WTC11 (cell line): ENCODE measurements around the gene DLAT. TPM values are rescaled to one million over a fixed set of nuclear protein-coding genes. Genes with fewer than 3 reads are reported as not detected.
A peak's percentile ranks its signal among the peaks of the same experiment; 100 is the strongest.
"Not testable (repeated sequence)": the region's sequence is repeated elsewhere in the genome, so short reads cannot be mapped to it uniquely, and the experiment has no call there.

Experiments
- ATAC-seq: fragments of 200-7000 bp; cut with Tn5 transposase; 2 replicates; pipeline ENCODE4 v1.10.0; 2021; ENCODE audit warnings: mild to moderate bottlenecking, moderate library complexity
- CTCF ChIA-PET: fragments of 300-600 bp; sonication (Branson Sonifier 250); formaldehyde crosslinking; loops from one replicate; lab custom pipeline; 2021; ENCODE audit warnings: antibody characterized with exemption; lab: Charles Lee
- POLR2A ChIA-PET: fragments of 350-600 bp; sonication (Branson Sonifier 250); formaldehyde crosslinking; loops from one replicate; lab custom pipeline; 2021; ENCODE audit warnings: antibody characterized with exemption; lab: Charles Lee
- DNase-seq: peaks from one replicate; pipeline ENCODE4 v3.0.0; 2021; ENCODE audit warnings: low spot score
- H3K27ac Mint-ChIP-seq: 2 replicates; pipeline ENCODE4 v1.8.0; 2021; ENCODE audit warnings: mixed read lengths
- H3K27me3 Mint-ChIP-seq: 2 replicates; pipeline ENCODE4 v1.8.0; 2021; ENCODE audit warnings: low read depth, mild to moderate bottlenecking, moderate library complexity, mixed read lengths
- H3K36me3 Mint-ChIP-seq: 2 replicates; pipeline ENCODE4 v1.8.0; 2021; ENCODE audit warnings: mixed read lengths
- H3K4me1 Mint-ChIP-seq: 2 replicates; pipeline ENCODE4 v1.8.0; 2022; ENCODE audit warnings: mixed read lengths
- H3K4me3 Mint-ChIP-seq: 2 replicates; pipeline ENCODE4 v1.8.0; 2021; ENCODE audit warnings: mild to moderate bottlenecking, moderate library complexity, mixed read lengths
- H3K9me3 Mint-ChIP-seq: 2 replicates; pipeline ENCODE4 v1.8.0; 2021; ENCODE audit warnings: mixed read lengths
- CREB1 ChIP-seq: sonication (generic); formaldehyde crosslinking; IDR thresholded peaks from 2 replicates; pipeline ENCODE4 v1.8.0; 2023; ENCODE audit warnings: mild to moderate bottlenecking, missing genetic modification reagents
- ELF4 ChIP-seq: sonication (generic); formaldehyde crosslinking; IDR thresholded peaks from 2 replicates; pipeline ENCODE4 v1.8.1; 2022; ENCODE audit warnings: low read depth, mild to moderate bottlenecking, moderate library complexity, missing genetic modification reagents
- FOXJ3 ChIP-seq: sonication (generic); formaldehyde crosslinking; IDR thresholded peaks from 2 replicates; pipeline ENCODE4 v1.9.0; 2021; ENCODE audit warnings: missing genetic modification reagents, mild to moderate bottlenecking, borderline replicate concordance
- HMGA2 ChIP-seq: fragments of 250-450 bp; sonication (Bioruptor Pico); IDR thresholded peaks from 2 replicates; pipeline ENCODE4 v1.4.0; 2021; ENCODE audit warnings: mild to moderate bottlenecking, moderate library complexity
- IRF2 ChIP-seq: sonication (generic); formaldehyde crosslinking; IDR thresholded peaks from 2 replicates; pipeline ENCODE4 v1.8.0; 2022; ENCODE audit warnings: low read depth, missing genetic modification reagents, borderline replicate concordance
- NR1H2 ChIP-seq: sonication (generic); formaldehyde crosslinking; IDR thresholded peaks from 2 replicates; pipeline ENCODE4 v1.9.0; 2021; ENCODE audit warnings: mild to moderate bottlenecking, moderate library complexity, missing genetic modification reagents
- OVOL2 ChIP-seq: fragments of 250-450 bp; sonication (Bioruptor Pico); IDR thresholded peaks from 2 replicates; pipeline ENCODE4 v1.9.0; 2021; ENCODE audit warnings: mild to moderate bottlenecking, borderline replicate concordance
- SMAD4 ChIP-seq: sonication (generic); formaldehyde crosslinking; IDR thresholded peaks from 2 replicates; pipeline ENCODE4 v1.8.0; 2022; ENCODE audit warnings: mild to moderate bottlenecking, missing genetic modification reagents
- ZNF121 ChIP-seq: sonication (generic); formaldehyde crosslinking; IDR thresholded peaks from 2 replicates; pipeline ENCODE4 v1.8.0; 2023; ENCODE audit warnings: missing genetic modification reagents
- ZNF416 ChIP-seq: fragments of 250-450 bp; sonication (Bioruptor Pico); IDR thresholded peaks from 2 replicates; pipeline ENCODE4 v1.9.0; 2021; ENCODE audit warnings: mild to moderate bottlenecking, inconsistent platforms
- total RNA-seq: library from RNA; stranded (reverse); gene quantifications from 3 replicates; pipeline ENCODE4 v1.2.3, GENCODE V29; 2021
- TF ChIP-seq, protein P1 (sequence below): sonication (generic); formaldehyde crosslinking; IDR thresholded peaks from 2 replicates; pipeline ENCODE4 v1.8.1; 2022; ENCODE audit warnings: mild to moderate bottlenecking, moderate library complexity, missing genetic modification reagents
- TF ChIP-seq, protein P2 (sequence below): sonication (generic); formaldehyde crosslinking; IDR thresholded peaks from 2 replicates; pipeline ENCODE4 v1.8.1; 2023; ENCODE audit warnings: mild to moderate bottlenecking, missing genetic modification reagents, moderate library complexity
- TF ChIP-seq, protein P3 (sequence below): sonication (generic); formaldehyde crosslinking; IDR thresholded peaks from 2 replicates; pipeline ENCODE4 v1.8.1; 2022; ENCODE audit warnings: low read depth, mild to moderate bottlenecking, moderate library complexity, missing genetic modification reagents, borderline replicate concordance
- TF ChIP-seq, protein P4 (sequence below): sonication (generic); formaldehyde crosslinking; IDR thresholded peaks from 2 replicates; pipeline ENCODE4 v1.8.0; 2022; ENCODE audit warnings: mild to moderate bottlenecking, missing genetic modification reagents
- TF ChIP-seq, protein P5 (sequence below): sonication (generic); formaldehyde crosslinking; conservative IDR thresholded peaks from 2 replicates; pipeline ENCODE4 v1.8.1; 2023; ENCODE audit warnings: mild to moderate bottlenecking, low read depth, missing genetic modification reagents, moderate library complexity

DLAT gene
- total RNA-seq, 1 experiment from 2014 or later = 60.4 TPM

DNA sequence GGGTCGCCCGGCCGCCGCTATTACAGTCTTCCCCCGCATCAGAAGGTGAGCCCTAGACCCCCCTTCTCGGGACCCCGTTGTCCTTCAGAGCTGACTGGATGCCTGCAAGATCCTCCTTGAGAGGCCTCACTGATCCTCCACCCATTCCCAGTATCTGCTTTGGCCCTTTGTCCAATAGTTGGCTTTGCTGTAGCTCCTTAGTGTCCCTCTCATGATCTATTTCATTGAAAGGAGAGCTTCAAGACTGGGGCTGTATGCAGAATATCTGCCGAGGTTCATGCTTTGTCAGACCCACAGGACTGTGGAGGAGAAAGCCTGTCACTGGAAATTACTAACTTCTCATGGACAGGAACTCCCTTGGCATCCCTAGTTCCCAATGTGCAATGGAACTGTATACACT, 499 bp downstream of the DLAT start:
- H3K4me1 Mint-ChIP-seq = peaks cover 13% of the 10 kb centered on the region
- H3K27ac Mint-ChIP-seq = peak overlapping the region; percentile 99
- POLR2A ChIA-PET = interaction anchor here (0.5 kb wide), 1 partner anchor 96 kb away, joined by 3 read pairs; no protein-coding TSS in a partner anchor
- no peak for DNase-seq
- CTCF ChIA-PET = interaction anchor here (1.3 to 1.9 kb wide), 3 partner anchors 19 to 154 kb away, joined by 4 to 10 read pairs (median 5); partner anchors contain the start of gene ALG9
- peaks cover 31% of the 10 kb centered on the region for H3K36me3 Mint-ChIP-seq
- H3K27me3 Mint-ChIP-seq = no peaks in the 10 kb centered on the region
- TF ChIP-seq, protein P1, sequence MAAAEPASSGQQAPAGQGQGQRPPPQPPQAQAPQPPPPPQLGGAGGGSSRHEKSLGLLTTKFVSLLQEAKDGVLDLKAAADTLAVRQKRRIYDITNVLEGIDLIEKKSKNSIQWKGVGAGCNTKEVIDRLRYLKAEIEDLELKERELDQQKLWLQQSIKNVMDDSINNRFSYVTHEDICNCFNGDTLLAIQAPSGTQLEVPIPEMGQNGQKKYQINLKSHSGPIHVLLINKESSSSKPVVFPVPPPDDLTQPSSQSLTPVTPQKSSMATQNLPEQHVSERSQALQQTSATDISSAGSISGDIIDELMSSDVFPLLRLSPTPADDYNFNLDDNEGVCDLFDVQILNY = no peak
- TF ChIP-seq, protein P2, sequence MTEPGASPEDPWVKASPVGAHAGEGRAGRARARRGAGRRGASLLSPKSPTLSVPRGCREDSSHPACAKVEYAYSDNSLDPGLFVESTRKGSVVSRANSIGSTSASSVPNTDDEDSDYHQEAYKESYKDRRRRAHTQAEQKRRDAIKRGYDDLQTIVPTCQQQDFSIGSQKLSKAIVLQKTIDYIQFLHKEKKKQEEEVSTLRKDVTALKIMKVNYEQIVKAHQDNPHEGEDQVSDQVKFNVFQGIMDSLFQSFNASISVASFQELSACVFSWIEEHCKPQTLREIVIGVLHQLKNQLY (CRISPR knock-in tag) = no peak
- TF ChIP-seq HMGA2 (CRISPR knock-in tag) (no peak), OVOL2 (CRISPR knock-in tag) (no peak), ZNF416 (CRISPR knock-in tag) (no peak), ZNF121 (no peak), NR1H2 (CRISPR knock-in tag) (no peak), ELF4 (CRISPR knock-in tag) (no peak), IRF2 (CRISPR knock-in tag) (no peak)
- TF ChIP-seq, protein P3, sequence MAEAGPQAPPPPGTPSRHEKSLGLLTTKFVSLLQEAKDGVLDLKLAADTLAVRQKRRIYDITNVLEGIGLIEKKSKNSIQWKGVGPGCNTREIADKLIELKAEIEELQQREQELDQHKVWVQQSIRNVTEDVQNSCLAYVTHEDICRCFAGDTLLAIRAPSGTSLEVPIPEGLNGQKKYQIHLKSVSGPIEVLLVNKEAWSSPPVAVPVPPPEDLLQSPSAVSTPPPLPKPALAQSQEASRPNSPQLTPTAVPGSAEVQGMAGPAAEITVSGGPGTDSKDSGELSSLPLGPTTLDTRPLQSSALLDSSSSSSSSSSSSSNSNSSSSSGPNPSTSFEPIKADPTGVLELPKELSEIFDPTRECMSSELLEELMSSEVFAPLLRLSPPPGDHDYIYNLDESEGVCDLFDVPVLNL = no peak
- TF ChIP-seq, all 79 proteins: peak for 0
- Mint-ChIP-seq H3K4me3 (peak overlapping the region; percentile 98), H3K9me3 (no peaks in the 10 kb centered on the region)
- peak; percentile 2; the same call in 1 of the 2 replicates for ATAC-seq

DNA sequence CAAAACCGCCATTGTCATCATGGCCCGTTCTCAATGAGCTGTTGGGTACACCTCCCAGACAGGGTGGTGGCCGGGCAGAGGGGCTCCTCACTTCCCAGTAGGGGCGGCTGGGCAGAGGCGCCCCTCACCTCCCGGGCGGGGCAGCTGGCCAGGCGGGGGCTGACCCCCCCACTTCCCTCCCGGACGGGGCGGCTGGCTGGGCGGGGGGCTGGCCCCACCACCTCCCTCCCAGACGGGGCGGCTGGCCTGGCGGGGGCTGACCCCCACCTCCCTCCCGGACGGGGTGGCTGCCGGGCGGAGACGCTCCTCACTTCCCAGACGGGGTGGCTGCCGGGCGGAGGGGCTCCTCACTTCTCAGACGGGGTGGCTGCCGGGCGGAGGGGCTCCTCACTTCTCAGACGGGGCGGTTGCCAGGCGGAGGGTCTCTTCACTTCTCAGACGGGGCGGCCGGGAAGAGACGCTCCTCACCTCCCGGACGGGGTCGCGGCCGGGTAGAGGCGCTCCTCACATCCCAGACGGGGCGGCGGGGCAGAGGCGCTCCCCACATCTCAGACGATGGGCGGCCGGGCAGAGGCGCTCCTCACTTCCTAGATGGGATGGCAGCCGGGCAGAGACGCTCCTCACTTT, 1.7 kb downstream of the DLAT start:
- peaks cover 35% of the 10 kb centered on the region for H3K36me3 Mint-ChIP-seq
- POLR2A ChIA-PET, H3K9me3 Mint-ChIP-seq, CTCF ChIA-PET, H3K27ac Mint-ChIP-seq, DNase-seq, H3K4me3 Mint-ChIP-seq, H3K27me3 Mint-ChIP-seq, ATAC-seq: not testable (repeated sequence)
- peaks cover 13% of the 10 kb centered on the region for H3K4me1 Mint-ChIP-seq

DNA sequence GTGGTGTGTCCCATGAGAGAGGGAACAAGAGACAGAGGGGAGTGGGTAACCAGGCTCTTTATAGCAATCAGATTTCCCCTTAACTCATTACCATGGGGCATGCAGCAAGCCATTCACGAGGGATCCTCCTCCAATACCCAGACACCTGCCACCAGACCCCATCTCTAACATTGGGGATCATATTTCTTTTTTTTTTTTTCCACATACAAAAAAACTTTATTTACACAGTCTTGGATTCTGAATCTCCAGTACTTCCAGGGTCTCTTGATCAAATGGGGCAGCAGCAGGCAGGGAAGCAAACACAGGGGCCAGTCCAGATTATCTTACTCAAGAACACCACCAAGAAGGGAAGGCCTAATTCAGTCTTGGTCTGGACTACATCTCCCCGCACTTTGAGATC, 4.3 kb downstream of the DLAT start:
- H3K4me3 Mint-ChIP-seq = no peak overlapping the region
- H3K27ac Mint-ChIP-seq = no peak overlapping the region
- H3K9me3 Mint-ChIP-seq = no peaks in the 10 kb centered on the region
- peaks cover 5% of the 10 kb centered on the region; the same call in 1 of the 2 replicates for H3K4me1 Mint-ChIP-seq
- ChIA-PET CTCF (no interaction called here), POLR2A (no interaction called here)
- no peaks in the 10 kb centered on the region for H3K27me3 Mint-ChIP-seq
- DNase-seq (no peak), ATAC-seq (no peak)
- H3K36me3 Mint-ChIP-seq = peaks cover 50% of the 10 kb centered on the region
- no peak for TF ChIP-seq CREB1 (CRISPR knock-in tag)
- TF ChIP-seq, protein P4, sequence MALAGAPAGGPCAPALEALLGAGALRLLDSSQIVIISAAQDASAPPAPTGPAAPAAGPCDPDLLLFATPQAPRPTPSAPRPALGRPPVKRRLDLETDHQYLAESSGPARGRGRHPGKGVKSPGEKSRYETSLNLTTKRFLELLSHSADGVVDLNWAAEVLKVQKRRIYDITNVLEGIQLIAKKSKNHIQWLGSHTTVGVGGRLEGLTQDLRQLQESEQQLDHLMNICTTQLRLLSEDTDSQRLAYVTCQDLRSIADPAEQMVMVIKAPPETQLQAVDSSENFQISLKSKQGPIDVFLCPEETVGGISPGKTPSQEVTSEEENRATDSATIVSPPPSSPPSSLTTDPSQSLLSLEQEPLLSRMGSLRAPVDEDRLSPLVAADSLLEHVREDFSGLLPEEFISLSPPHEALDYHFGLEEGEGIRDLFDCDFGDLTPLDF (CRISPR knock-in tag) = no peak
- TF ChIP-seq, protein P5, sequence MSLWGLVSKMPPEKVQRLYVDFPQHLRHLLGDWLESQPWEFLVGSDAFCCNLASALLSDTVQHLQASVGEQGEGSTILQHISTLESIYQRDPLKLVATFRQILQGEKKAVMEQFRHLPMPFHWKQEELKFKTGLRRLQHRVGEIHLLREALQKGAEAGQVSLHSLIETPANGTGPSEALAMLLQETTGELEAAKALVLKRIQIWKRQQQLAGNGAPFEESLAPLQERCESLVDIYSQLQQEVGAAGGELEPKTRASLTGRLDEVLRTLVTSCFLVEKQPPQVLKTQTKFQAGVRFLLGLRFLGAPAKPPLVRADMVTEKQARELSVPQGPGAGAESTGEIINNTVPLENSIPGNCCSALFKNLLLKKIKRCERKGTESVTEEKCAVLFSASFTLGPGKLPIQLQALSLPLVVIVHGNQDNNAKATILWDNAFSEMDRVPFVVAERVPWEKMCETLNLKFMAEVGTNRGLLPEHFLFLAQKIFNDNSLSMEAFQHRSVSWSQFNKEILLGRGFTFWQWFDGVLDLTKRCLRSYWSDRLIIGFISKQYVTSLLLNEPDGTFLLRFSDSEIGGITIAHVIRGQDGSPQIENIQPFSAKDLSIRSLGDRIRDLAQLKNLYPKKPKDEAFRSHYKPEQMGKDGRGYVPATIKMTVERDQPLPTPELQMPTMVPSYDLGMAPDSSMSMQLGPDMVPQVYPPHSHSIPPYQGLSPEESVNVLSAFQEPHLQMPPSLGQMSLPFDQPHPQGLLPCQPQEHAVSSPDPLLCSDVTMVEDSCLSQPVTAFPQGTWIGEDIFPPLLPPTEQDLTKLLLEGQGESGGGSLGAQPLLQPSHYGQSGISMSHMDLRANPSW = no peak
- no peak for TF ChIP-seq FOXJ3 (CRISPR knock-in tag)
- TF ChIP-seq SMAD4 (CRISPR knock-in tag) = no peak
- TF ChIP-seq, all 79 proteins: peak for 0
